HG03460 (cell line): ENCODE data around the gene TUBE1.

ENCODE experiments used
- ATAC-seq: cut with Tn5 transposase; IDR thresholded peaks from one replicate; pipeline ENCODE4 v1.9.1; 2021; ENCODE audit not compliant: unreplicated experiment

Gene TUBE1

GRCh38 chr6:112036088-112036637 lies 51.1 kb downstream of the TUBE1 start:
- no peak for ATAC-seq

- no peak for ATAC-seq
Measured at GRCh38 chr6:112034616-112034995, 52.7 kb downstream of the TUBE1 start.

- ATAC-seq, result no peak
Measured at GRCh38 chr6:112033791-112034615, 53.3 kb downstream of the TUBE1 start.

DNA sequence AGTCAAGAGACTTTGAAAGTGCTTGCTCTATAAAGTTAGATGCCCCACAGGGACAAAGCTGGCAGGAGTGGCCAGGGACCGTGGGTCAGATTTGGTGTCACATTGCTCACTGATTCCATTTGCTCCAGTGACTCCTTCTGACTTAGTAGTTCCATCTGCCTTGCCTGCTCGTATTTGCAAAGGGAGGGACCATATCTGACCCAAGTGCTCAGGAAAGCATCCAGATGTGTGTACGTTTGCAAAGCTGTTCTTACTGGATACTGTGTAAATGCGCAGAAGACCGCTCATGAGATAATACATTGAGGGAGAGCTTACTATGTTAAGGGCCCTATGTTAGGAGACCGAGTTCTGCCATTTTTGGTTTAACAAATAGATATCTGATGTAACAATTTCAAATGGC lies 54.6 kb downstream of the TUBE1 start:
- ATAC-seq, result no peak

GRCh38 chr6:112031960-112032359 lies 55.3 kb downstream of the TUBE1 start:
- no peak for ATAC-seq

GRCh38 chr6:112030961-112031660 lies 56.2 kb downstream of the TUBE1 start:
- ATAC-seq, result no peak

- ATAC-seq, result no peak
Measured at GRCh38 chr6:112030206-112030960, 56.9 kb downstream of the TUBE1 start.

- ATAC-seq, result no peak
Measured at GRCh38 chr6:112029045-112029822, 58.0 kb downstream of the TUBE1 start.

- peak; percentile 62 for ATAC-seq
Measured at GRCh38 chr6:112027942-112028674, 59.2 kb downstream of the TUBE1 start.

GRCh38 chr6:112026933-112027332 lies 60.3 kb downstream of the TUBE1 start:
- no peak for ATAC-seq

DNA sequence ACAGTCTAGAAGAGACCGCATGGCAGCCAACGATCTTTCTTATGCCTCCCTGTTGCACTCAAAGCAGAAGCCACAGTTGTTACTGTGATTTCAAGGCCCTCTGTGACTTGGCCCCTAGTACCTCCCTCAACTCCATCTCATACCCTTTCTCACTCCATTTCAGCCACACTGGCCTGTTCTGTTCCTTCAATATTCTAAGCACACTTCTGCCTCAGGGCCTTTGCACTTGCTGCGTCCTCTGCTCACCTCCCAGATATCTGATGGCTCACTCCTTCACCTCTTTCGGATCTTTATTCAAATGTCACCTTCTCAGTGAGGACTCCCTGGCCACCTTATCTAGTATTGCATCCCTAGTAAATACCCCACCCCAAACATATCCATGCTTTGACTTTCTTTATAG lies 62.8 kb downstream of the TUBE1 start:
- no peak for ATAC-seq

DNA sequence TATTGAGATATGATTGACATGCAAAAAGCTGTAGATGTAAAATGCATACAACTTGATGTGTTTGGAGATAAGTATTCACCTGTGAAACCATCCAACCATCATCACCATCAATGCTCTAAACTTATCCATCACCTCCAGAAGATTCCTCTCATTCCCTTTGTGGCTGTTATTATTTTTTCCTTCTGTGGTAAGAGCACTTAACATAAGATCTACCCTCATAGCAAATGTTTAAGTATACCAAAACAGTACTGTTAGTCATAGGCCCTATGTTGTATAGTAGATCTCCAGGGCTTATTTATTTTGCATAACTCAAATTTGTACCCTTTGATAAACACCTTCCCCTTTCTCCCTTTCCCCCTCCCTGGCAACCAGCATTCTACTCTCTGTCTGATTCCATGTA lies 64.5 kb downstream of the TUBE1 start:
- ATAC-seq, result no peak

GRCh38 chr6:112021691-112022310 lies 65.5 kb downstream of the TUBE1 start:
- no peak for ATAC-seq
